WTC11 (cell line): Measurements from ENCODE around the gene XCL1. TPM values are rescaled to one million over a fixed set of nuclear protein-coding genes. Genes with fewer than 3 reads are reported as not detected.

Experiments used
- ATAC-seq: fragments of 200-7000 bp; cut with Tn5 transposase; 2 replicates; pipeline ENCODE4 v1.10.0; 2021; ENCODE audit warnings: mild to moderate bottlenecking, moderate library complexity
- CTCF ChIA-PET: fragments of 300-600 bp; sonication (Branson Sonifier 250); formaldehyde crosslinking; loops from one replicate; lab custom pipeline; 2021; ENCODE audit warnings: antibody characterized with exemption; lab: Charles Lee
- POLR2A ChIA-PET: fragments of 350-600 bp; sonication (Branson Sonifier 250); formaldehyde crosslinking; loops from one replicate; lab custom pipeline; 2021; ENCODE audit warnings: antibody characterized with exemption; lab: Charles Lee
- DNase-seq: peaks from one replicate; pipeline ENCODE4 v3.0.0; 2021; ENCODE audit warnings: low spot score
- H3K27ac Mint-ChIP-seq: 2 replicates; pipeline ENCODE4 v1.8.0; 2021; ENCODE audit warnings: mixed read lengths
- H3K27me3 Mint-ChIP-seq: 2 replicates; pipeline ENCODE4 v1.8.0; 2021; ENCODE audit warnings: low read depth, mild to moderate bottlenecking, moderate library complexity, mixed read lengths
- H3K36me3 Mint-ChIP-seq: 2 replicates; pipeline ENCODE4 v1.8.0; 2021; ENCODE audit warnings: mixed read lengths
- H3K4me1 Mint-ChIP-seq: 2 replicates; pipeline ENCODE4 v1.8.0; 2022; ENCODE audit warnings: mixed read lengths
- H3K4me3 Mint-ChIP-seq: 2 replicates; pipeline ENCODE4 v1.8.0; 2021; ENCODE audit warnings: mild to moderate bottlenecking, moderate library complexity, mixed read lengths
- H3K9me3 Mint-ChIP-seq: 2 replicates; pipeline ENCODE4 v1.8.0; 2021; ENCODE audit warnings: mixed read lengths
- CREB1 ChIP-seq: sonication (generic); formaldehyde crosslinking; IDR thresholded peaks from 2 replicates; pipeline ENCODE4 v1.8.0; 2023; ENCODE audit warnings: mild to moderate bottlenecking, missing genetic modification reagents
- ETV6 ChIP-seq: sonication (generic); formaldehyde crosslinking; IDR thresholded peaks from 2 replicates; pipeline ENCODE4 v1.8.1; 2022; ENCODE audit warnings: mild to moderate bottlenecking, missing genetic modification reagents
- FOXJ3 ChIP-seq: sonication (generic); formaldehyde crosslinking; IDR thresholded peaks from 2 replicates; pipeline ENCODE4 v1.9.0; 2021; ENCODE audit warnings: missing genetic modification reagents, mild to moderate bottlenecking, borderline replicate concordance
- FOXP1 ChIP-seq: sonication (generic); formaldehyde crosslinking; IDR thresholded peaks from 2 replicates; pipeline ENCODE4 v1.8.0; 2022; ENCODE audit warnings: missing genetic modification reagents, mild to moderate bottlenecking, moderate library complexity, borderline replicate concordance
- GTF2I ChIP-seq: fragments of 250-450 bp; sonication (Bioruptor Pico); conservative IDR thresholded peaks from 2 replicates; pipeline ENCODE4 v1.4.0; 2021; ENCODE audit warnings: mild to moderate bottlenecking
- JAZF1 ChIP-seq: fragments of 250-450 bp; sonication (Bioruptor Pico); IDR thresholded peaks from 2 replicates; pipeline ENCODE4 v1.9.0; 2021; ENCODE audit warnings: moderate library complexity, mild to moderate bottlenecking, inconsistent platforms
- NFE2L1 ChIP-seq: sonication (generic); formaldehyde crosslinking; IDR thresholded peaks from 2 replicates; pipeline ENCODE4 v1.8.1; 2023; ENCODE audit warnings: missing genetic modification reagents
- NR3C1 ChIP-seq: sonication (generic); formaldehyde crosslinking; conservative IDR thresholded peaks from 2 replicates; pipeline ENCODE4 v1.8.1; 2023; ENCODE audit warnings: low read depth, mild to moderate bottlenecking, missing genetic modification reagents
- SOX15 ChIP-seq: fragments of 250-450 bp; sonication (Bioruptor Pico); IDR thresholded peaks from 2 replicates; pipeline ENCODE4 v1.9.0; 2021; ENCODE audit warnings: mild to moderate bottlenecking
- TEAD4 ChIP-seq: sonication (generic); formaldehyde crosslinking; IDR thresholded peaks from 2 replicates; pipeline ENCODE4 v1.8.0; 2022; ENCODE audit warnings: mild to moderate bottlenecking, missing genetic modification reagents
- ZBTB21 ChIP-seq: sonication (generic); formaldehyde crosslinking; IDR thresholded peaks from 2 replicates; pipeline ENCODE4 v1.8.1; 2023; ENCODE audit warnings: mild to moderate bottlenecking, missing genetic modification reagents, borderline replicate concordance
- ZNF121 ChIP-seq: sonication (generic); formaldehyde crosslinking; IDR thresholded peaks from 2 replicates; pipeline ENCODE4 v1.8.0; 2023; ENCODE audit warnings: missing genetic modification reagents
- ZNF138 ChIP-seq: sonication (generic); formaldehyde crosslinking; conservative IDR thresholded peaks from 2 replicates; pipeline ENCODE4 v1.8.1; 2022; ENCODE audit warnings: mild to moderate bottlenecking, moderate library complexity, missing genetic modification reagents
- ZNF317 ChIP-seq: sonication (generic); formaldehyde crosslinking; IDR thresholded peaks from 2 replicates; pipeline ENCODE4 v1.8.1; 2023; ENCODE audit warnings: low read depth, mild to moderate bottlenecking, moderate library complexity, missing genetic modification reagents, borderline replicate concordance
- ZNF396 ChIP-seq: fragments of 250-450 bp; sonication (Bioruptor Pico); IDR thresholded peaks from 2 replicates; pipeline ENCODE4 v1.8.0; 2021; ENCODE audit warnings: mild to moderate bottlenecking, moderate library complexity, borderline replicate concordance
- ZNF423 ChIP-seq: fragments of 250-450 bp; sonication (Bioruptor Pico); IDR thresholded peaks from 2 replicates; pipeline ENCODE4 v2.1.2; 2022; ENCODE audit warnings: mild to moderate bottlenecking, moderate library complexity
- total RNA-seq: library from RNA; stranded (reverse); gene quantifications from 3 replicates; pipeline ENCODE4 v1.2.3, GENCODE V29; 2021
- TF ChIP-seq, protein P1 (sequence below): fragments of 250-450 bp; sonication (Bioruptor Pico); IDR thresholded peaks from 2 replicates; pipeline ENCODE4 v1.9.0; 2021; ENCODE audit warnings: moderate library complexity, mild to moderate bottlenecking, inconsistent platforms, borderline replicate concordance
- TF ChIP-seq, protein P2 (sequence below): sonication (generic); formaldehyde crosslinking; IDR thresholded peaks from 2 replicates; pipeline ENCODE4 v1.8.1; 2022; ENCODE audit warnings: mild to moderate bottlenecking, moderate library complexity, missing genetic modification reagents
- TF ChIP-seq, protein P3 (sequence below): fragments of 250-450 bp; sonication (Bioruptor Pico); IDR thresholded peaks from 2 replicates; pipeline ENCODE4 v1.9.0; 2021; ENCODE audit warnings: mild to moderate bottlenecking
- TF ChIP-seq, protein P4 (sequence below): sonication (generic); formaldehyde crosslinking; IDR thresholded peaks from 2 replicates; pipeline ENCODE4 v1.8.1; 2023; ENCODE audit warnings: mild to moderate bottlenecking, missing genetic modification reagents
- TF ChIP-seq, protein P5 (sequence below): sonication (generic); formaldehyde crosslinking; IDR thresholded peaks from 2 replicates; pipeline ENCODE4 v1.8.0; 2022; ENCODE audit warnings: mild to moderate bottlenecking, missing genetic modification reagents
- TF ChIP-seq, protein P6 (sequence below): sonication (generic); formaldehyde crosslinking; IDR thresholded peaks from 2 replicates; pipeline ENCODE4 v1.8.0; 2022; ENCODE audit warnings: mild to moderate bottlenecking, missing genetic modification reagents

XCL1 gene
- total RNA-seq, 1 experiment from 2014 or later = 1.1 TPM

DNA sequence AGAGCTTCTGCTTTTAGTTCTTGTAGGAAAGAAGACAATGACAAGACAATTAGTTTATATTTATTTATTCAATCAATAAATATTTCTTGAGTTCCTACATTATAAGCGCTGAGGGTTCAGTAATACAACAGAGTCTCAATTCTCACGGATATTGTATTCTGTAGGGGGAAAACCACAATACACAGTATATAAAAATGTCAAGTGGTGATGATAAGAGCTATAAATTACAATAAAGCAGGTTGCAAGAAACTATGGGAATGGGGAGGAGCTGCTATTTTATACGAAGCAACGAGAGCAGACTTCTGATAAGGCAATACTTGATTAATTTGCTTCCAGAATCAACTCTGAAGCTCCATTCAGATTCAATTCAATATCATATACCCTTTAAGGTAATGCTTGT, 10.6 kb upstream of the XCL1 start:
- H3K4me3 Mint-ChIP-seq = no peak overlapping the region

DNA sequence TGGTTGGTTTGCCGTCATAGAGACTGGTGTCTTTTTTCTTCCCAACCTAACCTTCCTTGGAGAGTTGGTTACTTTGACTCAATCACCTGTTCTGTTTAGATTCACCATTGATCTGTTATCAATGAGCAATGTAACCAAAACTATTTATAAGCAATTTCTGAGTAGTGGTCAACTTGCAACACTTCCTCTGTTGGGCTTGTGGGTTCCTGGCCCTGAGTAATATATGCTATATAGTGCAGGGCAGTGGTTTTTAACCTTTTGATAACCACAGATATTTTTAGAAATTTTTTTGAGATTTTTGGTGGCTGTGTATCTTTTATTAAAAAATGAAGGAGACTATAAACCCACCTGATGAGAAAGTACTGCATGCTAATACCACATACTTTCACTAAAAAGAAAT, 9.4 kb upstream of the XCL1 start:
- H3K4me3 Mint-ChIP-seq = no peak overlapping the region
- TF ChIP-seq ZNF396 = no peak
- TF ChIP-seq ZNF423 = no peak
- TF ChIP-seq ETV6 = no peak
- TF ChIP-seq, protein P1, sequence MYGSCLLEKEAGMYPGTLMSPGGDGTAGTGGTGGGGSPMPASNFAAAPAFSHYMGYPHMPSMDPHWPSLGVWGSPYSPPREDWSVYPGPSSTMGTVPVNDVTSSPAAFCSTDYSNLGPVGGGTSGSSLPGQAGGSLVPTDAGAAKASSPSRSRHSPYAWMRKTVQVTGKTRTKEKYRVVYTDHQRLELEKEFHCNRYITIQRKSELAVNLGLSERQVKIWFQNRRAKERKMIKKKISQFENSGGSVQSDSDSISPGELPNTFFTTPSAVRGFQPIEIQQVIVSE (CRISPR knock-in tag) = no peak
- no peak for DNase-seq
- no peak overlapping the region for H3K27ac Mint-ChIP-seq
- no peaks in the 10 kb centered on the region for H3K36me3 Mint-ChIP-seq
- no peak for ATAC-seq
- ChIA-PET POLR2A (no interaction called here), CTCF (no interaction called here)
- peaks cover 40% of the 10 kb centered on the region for H3K4me1 Mint-ChIP-seq
- no peaks in the 10 kb centered on the region for H3K27me3 Mint-ChIP-seq
- no peaks in the 10 kb centered on the region for H3K9me3 Mint-ChIP-seq

More for the DNA sequence above, 10.6 kb upstream of the XCL1 start:
- DNase-seq (no peak), ATAC-seq (no peak)
- no peaks in the 10 kb centered on the region for H3K9me3 Mint-ChIP-seq
- TF ChIP-seq, protein P2, sequence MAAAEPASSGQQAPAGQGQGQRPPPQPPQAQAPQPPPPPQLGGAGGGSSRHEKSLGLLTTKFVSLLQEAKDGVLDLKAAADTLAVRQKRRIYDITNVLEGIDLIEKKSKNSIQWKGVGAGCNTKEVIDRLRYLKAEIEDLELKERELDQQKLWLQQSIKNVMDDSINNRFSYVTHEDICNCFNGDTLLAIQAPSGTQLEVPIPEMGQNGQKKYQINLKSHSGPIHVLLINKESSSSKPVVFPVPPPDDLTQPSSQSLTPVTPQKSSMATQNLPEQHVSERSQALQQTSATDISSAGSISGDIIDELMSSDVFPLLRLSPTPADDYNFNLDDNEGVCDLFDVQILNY (CRISPR knock-in tag) = no peak
- TF ChIP-seq, protein P3, sequence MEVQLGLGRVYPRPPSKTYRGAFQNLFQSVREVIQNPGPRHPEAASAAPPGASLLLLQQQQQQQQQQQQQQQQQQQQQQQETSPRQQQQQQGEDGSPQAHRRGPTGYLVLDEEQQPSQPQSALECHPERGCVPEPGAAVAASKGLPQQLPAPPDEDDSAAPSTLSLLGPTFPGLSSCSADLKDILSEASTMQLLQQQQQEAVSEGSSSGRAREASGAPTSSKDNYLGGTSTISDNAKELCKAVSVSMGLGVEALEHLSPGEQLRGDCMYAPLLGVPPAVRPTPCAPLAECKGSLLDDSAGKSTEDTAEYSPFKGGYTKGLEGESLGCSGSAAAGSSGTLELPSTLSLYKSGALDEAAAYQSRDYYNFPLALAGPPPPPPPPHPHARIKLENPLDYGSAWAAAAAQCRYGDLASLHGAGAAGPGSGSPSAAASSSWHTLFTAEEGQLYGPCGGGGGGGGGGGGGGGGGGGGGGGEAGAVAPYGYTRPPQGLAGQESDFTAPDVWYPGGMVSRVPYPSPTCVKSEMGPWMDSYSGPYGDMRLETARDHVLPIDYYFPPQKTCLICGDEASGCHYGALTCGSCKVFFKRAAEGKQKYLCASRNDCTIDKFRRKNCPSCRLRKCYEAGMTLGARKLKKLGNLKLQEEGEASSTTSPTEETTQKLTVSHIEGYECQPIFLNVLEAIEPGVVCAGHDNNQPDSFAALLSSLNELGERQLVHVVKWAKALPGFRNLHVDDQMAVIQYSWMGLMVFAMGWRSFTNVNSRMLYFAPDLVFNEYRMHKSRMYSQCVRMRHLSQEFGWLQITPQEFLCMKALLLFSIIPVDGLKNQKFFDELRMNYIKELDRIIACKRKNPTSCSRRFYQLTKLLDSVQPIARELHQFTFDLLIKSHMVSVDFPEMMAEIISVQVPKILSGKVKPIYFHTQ (CRISPR knock-in tag) = no peak
- no peak for TF ChIP-seq FOXP1 (CRISPR knock-in tag)
- TF ChIP-seq, protein P4, sequence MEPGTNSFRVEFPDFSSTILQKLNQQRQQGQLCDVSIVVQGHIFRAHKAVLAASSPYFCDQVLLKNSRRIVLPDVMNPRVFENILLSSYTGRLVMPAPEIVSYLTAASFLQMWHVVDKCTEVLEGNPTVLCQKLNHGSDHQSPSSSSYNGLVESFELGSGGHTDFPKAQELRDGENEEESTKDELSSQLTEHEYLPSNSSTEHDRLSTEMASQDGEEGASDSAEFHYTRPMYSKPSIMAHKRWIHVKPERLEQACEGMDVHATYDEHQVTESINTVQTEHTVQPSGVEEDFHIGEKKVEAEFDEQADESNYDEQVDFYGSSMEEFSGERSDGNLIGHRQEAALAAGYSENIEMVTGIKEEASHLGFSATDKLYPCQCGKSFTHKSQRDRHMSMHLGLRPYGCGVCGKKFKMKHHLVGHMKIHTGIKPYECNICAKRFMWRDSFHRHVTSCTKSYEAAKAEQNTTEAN (CRISPR knock-in tag) = no peak
- no peak for TF ChIP-seq ZNF138 (CRISPR knock-in tag)
- no peak for TF ChIP-seq ZNF121
- no peak for TF ChIP-seq ZBTB21 (CRISPR knock-in tag)
- TF ChIP-seq CREB1 (CRISPR knock-in tag) = no peak
- CTCF ChIA-PET = no interaction called here
- POLR2A ChIA-PET = no interaction called here
- H3K4me1 Mint-ChIP-seq = peaks cover 32% of the 10 kb centered on the region
- no peaks in the 10 kb centered on the region for H3K27me3 Mint-ChIP-seq
- H3K36me3 Mint-ChIP-seq = no peaks in the 10 kb centered on the region
- H3K27ac Mint-ChIP-seq = no peak overlapping the region

DNA sequence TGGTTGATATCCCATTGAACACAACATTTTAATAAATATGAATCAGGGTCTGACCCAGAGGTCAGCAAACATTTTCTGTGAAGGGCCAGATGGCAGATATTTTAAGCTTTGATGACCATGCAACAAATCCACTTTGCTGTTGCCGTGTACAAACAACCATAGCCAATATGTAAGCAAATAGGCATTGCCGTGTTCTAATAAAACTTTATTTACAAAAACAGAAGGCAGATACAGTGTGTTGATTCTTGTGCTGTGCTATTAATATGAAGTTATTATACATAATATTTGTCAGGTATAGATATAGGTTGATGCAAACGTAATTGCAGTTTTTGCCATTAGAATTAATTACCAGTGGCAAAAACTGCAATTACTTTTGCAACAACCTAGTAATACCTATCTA, 8.8 kb upstream of the XCL1 start:
- DNase-seq (no peak), ATAC-seq (no peak)
- no peak for TF ChIP-seq GTF2I (CRISPR knock-in tag)
- TF ChIP-seq NFE2L1 (CRISPR knock-in tag) = no peak
- no peak for TF ChIP-seq ZNF317 (CRISPR knock-in tag)
- TF ChIP-seq NR3C1 (CRISPR knock-in tag) = no peak
- TF ChIP-seq, protein P3 (CRISPR knock-in tag) = no peak
- TF ChIP-seq JAZF1 (CRISPR knock-in tag) = no peak
- TF ChIP-seq, protein P5, sequence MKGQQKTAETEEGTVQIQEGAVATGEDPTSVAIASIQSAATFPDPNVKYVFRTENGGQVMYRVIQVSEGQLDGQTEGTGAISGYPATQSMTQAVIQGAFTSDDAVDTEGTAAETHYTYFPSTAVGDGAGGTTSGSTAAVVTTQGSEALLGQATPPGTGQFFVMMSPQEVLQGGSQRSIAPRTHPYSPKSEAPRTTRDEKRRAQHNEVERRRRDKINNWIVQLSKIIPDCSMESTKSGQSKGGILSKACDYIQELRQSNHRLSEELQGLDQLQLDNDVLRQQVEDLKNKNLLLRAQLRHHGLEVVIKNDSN = no peak
- no peak for TF ChIP-seq TEAD4
- TF ChIP-seq, protein P6, sequence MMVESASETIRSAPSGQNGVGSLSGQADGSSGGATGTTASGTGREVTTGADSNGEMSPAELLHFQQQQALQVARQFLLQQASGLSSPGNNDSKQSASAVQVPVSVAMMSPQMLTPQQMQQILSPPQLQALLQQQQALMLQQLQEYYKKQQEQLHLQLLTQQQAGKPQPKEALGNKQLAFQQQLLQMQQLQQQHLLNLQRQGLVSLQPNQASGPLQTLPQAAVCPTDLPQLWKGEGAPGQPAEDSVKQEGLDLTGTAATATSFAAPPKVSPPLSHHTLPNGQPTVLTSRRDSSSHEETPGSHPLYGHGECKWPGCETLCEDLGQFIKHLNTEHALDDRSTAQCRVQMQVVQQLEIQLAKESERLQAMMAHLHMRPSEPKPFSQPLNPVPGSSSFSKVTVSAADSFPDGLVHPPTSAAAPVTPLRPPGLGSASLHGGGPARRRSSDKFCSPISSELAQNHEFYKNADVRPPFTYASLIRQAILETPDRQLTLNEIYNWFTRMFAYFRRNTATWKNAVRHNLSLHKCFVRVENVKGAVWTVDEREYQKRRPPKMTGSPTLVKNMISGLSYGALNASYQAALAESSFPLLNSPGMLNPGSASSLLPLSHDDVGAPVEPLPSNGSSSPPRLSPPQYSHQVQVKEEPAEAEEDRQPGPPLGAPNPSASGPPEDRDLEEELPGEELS (CRISPR knock-in tag) = no peak
- TF ChIP-seq FOXJ3 = no peak
- TF ChIP-seq SOX15 = no peak
- no peaks in the 10 kb centered on the region for H3K27me3 Mint-ChIP-seq
- ChIA-PET CTCF (no interaction called here), POLR2A (no interaction called here)
- H3K4me1 Mint-ChIP-seq = peaks cover 45% of the 10 kb centered on the region
- H3K36me3 Mint-ChIP-seq = no peaks in the 10 kb centered on the region
- H3K9me3 Mint-ChIP-seq = no peaks in the 10 kb centered on the region
- H3K27ac Mint-ChIP-seq = no peak overlapping the region
- H3K4me3 Mint-ChIP-seq = no peak overlapping the region
